Effector memory CD4-positive, alpha-beta T cell (primary cell): ENCODE data around the gene TFCP2.

Source experiments
- DNase-seq, 3 donors: peaks; one replicate each; pipeline ENCODE4 v3.0.0-alpha.2; 2020
- H3K27ac ChIP-seq: 2 replicates; pipeline ENCODE4 v1.7.0; 2013; ENCODE audit warnings: mild to moderate bottlenecking, low read length, moderate library complexity; ENCODE audit not compliant: insufficient read depth, poor library complexity, severe bottlenecking
- H3K27me3 ChIP-seq: replicated peaks from 2 replicates; pipeline ENCODE4 v1.7.0; 2013; ENCODE audit warnings: mild to moderate bottlenecking, low read length; ENCODE audit not compliant: insufficient read depth, control insufficient read depth, poor library complexity, severe bottlenecking
- H3K36me3 ChIP-seq: 2 replicates; pipeline ENCODE4 v1.7.0; 2013; ENCODE audit warnings: mild to moderate bottlenecking, low read length, moderate library complexity; ENCODE audit not compliant: control insufficient read depth, insufficient read depth
- H3K4me1 ChIP-seq: 2 replicates; pipeline ENCODE4 v1.7.0; 2013; ENCODE audit warnings: low read length, mild to moderate bottlenecking; ENCODE audit not compliant: control insufficient read depth, insufficient read depth, poor library complexity, severe bottlenecking
- H3K4me3 ChIP-seq: 2 replicates; pipeline ENCODE4 v1.7.0; 2013; ENCODE audit warnings: low read length, low read depth, mild to moderate bottlenecking; ENCODE audit not compliant: insufficient read depth, poor library complexity, severe bottlenecking
- H3K9me3 ChIP-seq: 2 replicates; pipeline ENCODE4 v1.7.0; 2013; ENCODE audit warnings: mild to moderate bottlenecking, low read length, moderate library complexity; ENCODE audit not compliant: control insufficient read depth

The TFCP2 gene

DNA sequence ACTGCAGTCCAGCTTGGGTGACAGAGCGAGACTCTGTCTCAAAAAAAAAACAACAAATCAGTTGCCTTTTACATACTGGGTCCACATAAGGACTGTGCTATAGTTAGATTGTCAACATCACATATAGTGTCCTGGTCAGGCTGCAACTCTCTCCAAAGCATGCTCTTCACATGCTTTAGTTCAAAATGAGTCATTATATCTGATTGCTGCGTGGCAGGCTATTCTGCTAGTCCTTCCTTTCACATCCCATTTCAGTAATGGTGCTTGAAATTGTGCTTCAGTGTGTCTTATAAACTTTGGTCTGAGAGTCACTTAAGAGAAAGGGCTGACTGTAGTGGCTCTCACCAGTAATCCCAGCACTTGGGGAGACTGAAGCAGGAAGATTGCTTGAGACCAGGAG is 117.9 kb downstream of the TFCP2 start:
- H3K4me1 ChIP-seq, result no peaks in the 10 kb centered on the region
- no peak overlapping the region for H3K27ac ChIP-seq
- H3K36me3 ChIP-seq, result peaks cover 58% of the 10 kb centered on the region
- no peaks in the 10 kb centered on the region for H3K9me3 ChIP-seq
- no peaks in the 10 kb centered on the region for H3K27me3 ChIP-seq
- no peak overlapping the region for H3K4me3 ChIP-seq
- no peak for DNase-seq

DNA sequence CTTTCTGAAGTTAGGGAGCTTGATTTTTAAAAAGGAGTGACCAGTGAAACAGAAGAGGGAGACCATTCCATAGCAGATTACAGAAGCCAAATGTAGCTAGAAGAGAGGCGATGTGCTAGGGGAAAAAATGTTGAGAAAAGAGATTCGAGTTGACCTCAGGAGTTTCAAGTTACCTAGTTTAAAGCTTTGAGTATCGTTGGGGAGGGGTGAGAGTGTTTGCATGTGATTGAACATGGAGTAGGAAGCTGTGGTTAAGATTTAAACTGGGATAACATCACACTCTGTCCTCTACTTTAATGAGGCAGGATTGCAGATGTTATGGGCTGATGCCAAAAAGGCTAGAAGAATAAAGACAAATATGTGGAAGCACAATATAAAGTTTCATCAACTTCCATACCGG is 121.1 kb downstream of the TFCP2 start:
- Histone ChIP-seq H3K27ac (no peak overlapping the region), H3K4me1 (peaks cover 12% of the 10 kb centered on the region), H3K27me3 (no peaks in the 10 kb centered on the region), H3K36me3 (peaks cover 32% of the 10 kb centered on the region), H3K4me3 (no peak overlapping the region), H3K9me3 (no peaks in the 10 kb centered on the region)
- no peak for DNase-seq

DNA sequence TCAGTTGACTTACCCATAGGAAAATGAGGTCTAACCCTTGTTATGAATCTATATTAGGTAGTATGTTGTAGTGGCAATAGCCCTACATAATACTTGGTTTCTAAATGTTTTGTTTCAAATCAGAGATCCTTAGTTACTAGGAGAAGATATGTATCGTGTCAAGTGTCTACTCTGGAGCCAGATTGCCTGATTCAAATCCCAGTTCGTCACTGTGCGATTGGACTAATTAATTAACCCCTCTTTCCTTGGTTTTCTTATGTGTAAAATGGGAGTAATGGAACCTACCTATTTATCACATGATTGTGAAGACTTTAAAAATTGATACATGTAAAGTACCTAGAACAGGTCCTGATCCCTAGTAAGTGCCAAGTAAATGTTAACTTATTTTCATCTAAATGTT is 123.4 kb downstream of the TFCP2 start:
- no peak for DNase-seq
- Histone ChIP-seq H3K4me1 (peaks cover 12% of the 10 kb centered on the region), H3K4me3 (peak overlapping the region; percentile 72), H3K27ac (peak overlapping the region; percentile 93), H3K27me3 (no peaks in the 10 kb centered on the region), H3K36me3 (peaks cover 23% of the 10 kb centered on the region), H3K9me3 (no peaks in the 10 kb centered on the region)

DNA sequence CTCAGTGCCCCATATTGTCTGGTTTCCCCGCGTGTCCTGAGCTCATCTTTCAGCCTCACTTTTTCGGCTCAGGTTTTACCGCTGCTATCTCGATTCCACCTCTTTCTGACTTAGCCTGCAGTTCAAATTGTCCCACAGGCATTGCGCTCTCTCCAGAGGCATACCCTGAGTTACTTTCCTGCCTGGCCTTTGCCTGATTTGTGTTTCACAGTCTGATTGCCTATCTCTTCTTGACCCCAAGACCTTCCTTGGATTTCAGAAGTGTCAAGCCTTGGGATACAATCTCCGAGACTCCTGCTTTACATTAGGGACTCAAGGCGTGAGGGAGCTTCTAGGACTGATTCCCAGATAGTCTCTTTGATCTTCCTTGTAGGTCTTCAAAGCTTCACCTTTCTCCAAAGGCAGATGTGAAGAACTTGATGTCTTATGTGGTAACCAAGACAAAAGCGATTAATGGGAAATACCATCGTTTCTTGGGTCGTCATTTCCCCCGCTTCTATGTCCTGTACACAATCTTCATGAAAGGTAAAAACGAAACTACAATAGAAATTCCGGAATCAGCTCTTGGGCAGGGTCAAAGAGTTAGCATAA is 124.2 kb downstream of the TFCP2 start:
- no peak for DNase-seq
- Histone ChIP-seq H3K4me3 (peak overlapping the region; percentile 72), H3K27ac (peak overlapping the region; percentile 93), H3K36me3 (peaks cover 15% of the 10 kb centered on the region), H3K27me3 (no peaks in the 10 kb centered on the region), H3K9me3 (no peaks in the 10 kb centered on the region), H3K4me1 (peaks cover 12% of the 10 kb centered on the region)

DNA sequence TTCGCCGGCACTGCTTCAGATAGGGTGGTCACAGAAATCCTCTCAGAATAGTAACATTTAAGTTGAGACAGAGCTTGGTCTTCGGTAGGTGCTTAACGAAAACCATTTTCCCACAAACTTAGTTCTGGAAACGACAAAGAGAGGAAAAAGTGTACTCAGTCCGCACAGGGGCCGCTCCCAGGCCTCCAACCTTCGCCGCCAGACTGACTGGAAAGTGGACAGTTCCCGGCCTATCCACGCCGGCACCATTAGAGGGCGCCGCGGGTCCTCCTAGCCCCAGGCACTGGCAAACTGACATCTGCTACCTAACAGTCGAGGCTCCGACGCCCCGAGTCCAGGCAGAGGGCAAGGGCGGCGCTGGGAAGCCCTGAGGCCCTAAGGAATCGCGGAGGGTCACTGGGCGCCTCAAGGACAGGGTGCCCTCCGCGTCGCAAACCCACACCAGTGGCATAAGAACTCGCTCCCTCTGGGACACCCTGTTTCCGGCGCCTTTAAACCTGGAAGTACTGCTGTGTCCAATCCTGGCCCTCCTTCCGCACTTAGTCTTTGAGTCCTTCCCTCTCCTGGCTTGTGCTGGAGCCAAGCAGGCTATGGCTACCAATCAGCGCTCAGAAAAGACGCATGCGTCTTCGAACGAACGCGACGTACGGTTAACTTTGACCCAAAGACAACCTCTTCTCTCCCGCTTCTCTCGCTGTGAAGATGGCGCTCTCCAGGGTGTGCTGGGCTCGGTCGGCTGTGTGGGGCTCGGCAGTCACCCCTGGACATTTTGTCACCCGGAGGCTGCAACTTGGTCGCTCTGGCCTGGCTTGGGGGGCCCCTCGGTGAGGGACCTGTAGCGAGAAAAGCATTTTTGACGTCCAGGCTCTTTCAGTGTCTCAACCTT is 125.0 kb downstream of the TFCP2 start, which contains the start of gene LETMD1:
LETMD1 (plus strand) TSS at position 673 of the 886 bp plus-strand sequence; CDS start at position 703, 30 bp downstream.
- peaks cover 7% of the 10 kb centered on the region for H3K36me3 ChIP-seq
- no peaks in the 10 kb centered on the region for H3K27me3 ChIP-seq

More for the DNA sequence above, 125.0 kb downstream of the TFCP2 start, which contains the start of gene LETMD1:
- Histone ChIP-seq H3K9me3 (no peaks in the 10 kb centered on the region), H3K27ac (peak within 1 kb of the TSS; percentile 93), H3K4me3 (peak within 1 kb of the TSS; percentile 72), H3K4me1 (peaks cover 12% of the 10 kb centered on the region)
- peak; percentile 82 to 90 (median 88) for DNase-seq
